ENCODE data around the gene PLD4. TPM values are rescaled to one million over a fixed set of nuclear protein-coding genes. Genes with fewer than 3 reads are reported as not detected.
A peak's percentile ranks its signal among the peaks of the same experiment; 100 is the strongest.

PLD4 gene
- polyA plus RNA-seq, 4 donors: 0.42 to 12.4 (median 1.4) TPM; not detected in 1

DNA sequence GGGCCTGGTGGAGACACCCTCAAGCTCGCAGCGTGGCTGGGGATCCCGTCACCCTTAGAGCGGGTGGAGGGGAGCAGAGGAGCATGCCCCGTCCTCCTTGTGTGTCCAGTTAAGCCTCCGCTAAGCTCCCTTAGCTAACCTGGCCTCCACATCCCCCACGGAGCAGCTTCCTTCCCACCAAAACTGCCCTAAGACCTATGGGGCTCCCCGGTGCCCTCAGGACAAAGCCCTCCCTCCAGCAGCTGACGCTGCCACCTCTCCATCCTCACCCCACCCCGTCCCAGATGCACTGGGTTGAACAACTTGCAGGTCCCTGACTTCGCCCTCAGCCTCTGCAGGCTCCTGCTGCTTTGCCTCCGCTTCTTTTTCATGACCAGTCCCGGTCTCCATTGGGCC lies 49.5 kb downstream of the PLD4 start:
- WGBS, 3 donors: 67 to 77% (median 70%) methylated on average over 13 of the region's 13 CpGs
- Histone ChIP-seq H3K4me3 (ENCODE audit: low read depth in 1 of 3, low read length in 3 of 3) (no peak overlapping the region), H3K9me3 (ENCODE audit: control insufficient read depth in 2 of 2, insufficient read depth in 1 of 2, low read depth in 1 of 2, low read length in 1 of 2) (no peaks in the 10 kb centered on the region), H3K27ac (ENCODE audit: low read depth in 1 of 3, low read length in 2 of 3) (peak overlapping the region in 1 of 3 donors; percentile 30), H3K27me3 (ENCODE audit: control insufficient read depth in 3 of 3, insufficient read depth in 3 of 3, low read length in 3 of 3) (peaks cover 0 to 26% (median 4%) of the 10 kb centered on the region in 3 donors), H3K36me3 (ENCODE audit: control insufficient read depth in 3 of 3, insufficient read depth in 2 of 3, low read depth in 1 of 3, low read length in 3 of 3) (no peaks in the 10 kb centered on the region), H3K4me1 (ENCODE audit: control insufficient read depth in 3 of 3, insufficient read depth in 2 of 3, low read depth in 1 of 3, low read length in 2 of 3) (peaks cover 1 to 53% (median 5%) of the 10 kb centered on the region in 3 donors)
- no peak for DNase-seq
- no peak for FAIRE-seq

DNA sequence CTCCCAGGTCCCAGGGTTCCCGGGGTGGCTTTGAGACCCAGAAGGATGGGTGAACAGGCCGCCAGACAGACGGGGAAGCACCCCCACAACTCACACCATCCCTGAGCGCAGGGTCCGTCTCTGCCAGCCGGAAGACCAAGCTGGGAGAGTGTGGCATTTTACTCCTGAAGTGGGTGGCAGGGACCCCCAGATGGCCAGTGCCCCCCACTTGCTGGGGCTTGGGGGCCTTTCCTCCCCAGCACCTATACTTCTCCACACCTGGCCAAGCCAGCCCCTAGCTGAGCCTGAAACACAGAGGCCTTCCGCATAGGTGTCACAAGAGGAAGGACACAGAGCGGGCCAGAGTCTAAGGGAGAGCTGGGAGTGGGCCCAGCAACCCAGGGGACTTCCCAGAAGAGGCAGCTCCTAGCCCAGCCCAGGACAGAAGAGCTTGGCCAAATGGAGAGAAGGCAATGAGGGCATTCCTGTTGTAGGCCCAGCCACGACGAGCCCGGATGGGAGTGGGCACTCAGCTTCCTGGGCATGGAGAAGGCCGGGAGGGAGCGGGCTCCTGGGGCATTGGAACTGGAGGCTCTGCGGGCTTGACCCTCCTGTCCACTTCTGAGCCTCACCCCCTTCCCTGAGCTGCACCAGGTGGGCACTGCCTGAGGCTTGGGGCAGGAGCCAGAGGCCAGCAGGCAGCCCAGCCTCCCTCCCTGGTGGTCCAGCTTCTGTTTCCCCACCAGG lies 50.1 kb downstream of the PLD4 start:
- H3K27ac ChIP-seq (ENCODE audit: low read depth in 1 of 3, low read length in 2 of 3): no peak overlapping the region
- WGBS, 3 donors: 91 to 93% (median 92%) methylated on average over 14 of the region's 14 CpGs
- no peaks in the 10 kb centered on the region for H3K36me3 ChIP-seq (ENCODE audit: control insufficient read depth in 3 of 3, insufficient read depth in 2 of 3, low read depth in 1 of 3, low read length in 3 of 3)
- peaks cover 0 to 27% (median 4%) of the 10 kb centered on the region in 3 donors for H3K27me3 ChIP-seq (ENCODE audit: control insufficient read depth in 3 of 3, insufficient read depth in 3 of 3, low read length in 3 of 3)
- H3K9me3 ChIP-seq (ENCODE audit: control insufficient read depth in 2 of 2, insufficient read depth in 1 of 2, low read depth in 1 of 2, low read length in 1 of 2): no peaks in the 10 kb centered on the region
- peaks cover 1 to 53% (median 5%) of the 10 kb centered on the region in 3 donors for H3K4me1 ChIP-seq (ENCODE audit: control insufficient read depth in 3 of 3, insufficient read depth in 2 of 3, low read depth in 1 of 3, low read length in 2 of 3)
- FAIRE-seq (no peak), DNase-seq (no peak)
- no peak overlapping the region for H3K4me3 ChIP-seq (ENCODE audit: low read depth in 1 of 3, low read length in 3 of 3)

DNA sequence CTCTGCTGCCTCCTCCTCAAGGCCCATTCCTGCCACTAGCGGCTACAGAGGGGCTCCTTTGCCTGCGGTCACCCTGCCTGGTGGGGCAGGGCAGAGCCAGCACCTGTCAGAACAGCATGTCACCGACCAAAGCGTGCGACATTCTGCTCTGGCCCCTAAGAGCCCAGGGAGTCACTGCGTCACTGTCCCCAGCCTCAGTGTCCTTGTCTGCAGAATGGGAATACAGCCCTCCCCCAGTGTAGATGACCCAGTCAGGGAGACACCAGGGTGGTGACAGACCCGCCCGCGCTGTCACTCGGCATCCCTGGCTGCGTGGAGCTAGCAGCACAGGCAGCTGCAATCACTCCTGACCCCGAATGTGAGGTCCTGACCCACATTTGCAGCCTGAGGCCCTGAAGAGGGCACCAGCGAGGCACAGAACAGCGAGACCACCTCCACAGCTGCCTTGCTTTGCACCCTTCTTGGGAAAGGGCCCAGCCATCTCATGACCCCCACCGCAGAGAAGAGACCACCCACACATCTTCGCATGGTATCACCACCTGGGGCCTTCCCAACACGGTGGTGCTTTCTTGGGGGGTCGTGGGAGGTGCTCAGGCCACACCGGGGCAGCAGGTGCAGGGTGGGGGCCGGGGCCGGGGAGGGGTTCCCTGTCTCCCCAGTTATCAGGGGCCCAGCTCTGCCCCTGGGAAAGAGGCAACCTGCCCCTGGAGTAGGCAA lies 51.0 kb downstream of the PLD4 start:
- H3K27me3 ChIP-seq (ENCODE audit: control insufficient read depth in 3 of 3, insufficient read depth in 3 of 3, low read length in 3 of 3): peaks cover 0 to 27% (median 4%) of the 10 kb centered on the region in 3 donors
- peaks cover 1 to 53% (median 5%) of the 10 kb centered on the region in 3 donors for H3K4me1 ChIP-seq (ENCODE audit: control insufficient read depth in 3 of 3, insufficient read depth in 2 of 3, low read depth in 1 of 3, low read length in 2 of 3)
- no peak overlapping the region for H3K4me3 ChIP-seq (ENCODE audit: low read depth in 1 of 3, low read length in 3 of 3)
- H3K27ac ChIP-seq (ENCODE audit: low read depth in 1 of 3, low read length in 2 of 3): no peak overlapping the region
- H3K36me3 ChIP-seq (ENCODE audit: control insufficient read depth in 3 of 3, insufficient read depth in 2 of 3, low read depth in 1 of 3, low read length in 3 of 3): no peaks in the 10 kb centered on the region
- FAIRE-seq: no peak
- DNase-seq: no peak
- no peaks in the 10 kb centered on the region for H3K9me3 ChIP-seq (ENCODE audit: control insufficient read depth in 2 of 2, insufficient read depth in 1 of 2, low read depth in 1 of 2, low read length in 1 of 2)
- 46 to 53% (median 47%) methylated on average over 21 of the region's 21 CpGs for WGBS, 3 donors

DNA sequence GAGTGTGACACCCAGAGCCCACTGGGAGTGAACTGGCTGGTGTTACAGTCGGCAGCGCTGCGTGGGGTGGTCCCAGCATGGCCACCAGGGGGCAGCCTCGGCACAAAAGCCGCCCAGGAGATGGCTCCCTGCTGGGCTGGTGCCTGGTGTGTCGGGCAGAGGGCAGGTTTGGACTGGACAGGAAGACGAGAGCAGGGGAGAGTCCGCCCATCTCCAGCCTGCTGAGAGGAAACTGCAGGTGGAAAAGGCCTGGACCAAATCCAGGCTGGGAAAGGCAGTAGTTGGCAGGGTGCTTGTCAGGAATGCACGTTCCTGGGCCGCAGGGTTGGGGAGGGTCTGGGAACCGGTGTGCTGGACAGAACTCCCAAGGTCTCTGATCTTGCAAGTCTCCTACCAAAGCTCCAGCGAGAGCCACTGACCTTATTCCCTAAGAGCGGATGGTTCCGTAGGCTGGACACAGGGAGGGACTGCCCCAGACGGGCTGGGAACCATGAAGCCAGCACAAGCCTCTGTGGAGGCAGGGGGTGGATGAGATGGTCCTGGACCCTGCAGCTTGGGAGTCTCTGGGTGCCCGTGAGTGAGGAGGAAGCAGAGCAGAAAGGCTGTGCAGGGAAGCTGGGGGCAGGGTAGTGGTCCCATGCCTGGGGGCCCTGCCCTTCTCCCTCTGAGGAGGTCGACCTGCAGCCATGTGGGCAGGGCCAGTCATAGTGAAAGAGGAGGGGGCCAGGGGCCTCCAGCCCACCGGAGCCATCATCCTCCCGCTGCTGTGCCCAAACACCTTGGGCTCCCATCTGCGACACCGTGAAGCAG lies 51.7 kb downstream of the PLD4 start:
- Histone ChIP-seq H3K36me3 (ENCODE audit: control insufficient read depth in 3 of 3, insufficient read depth in 2 of 3, low read depth in 1 of 3, low read length in 3 of 3) (no peaks in the 10 kb centered on the region), H3K9me3 (ENCODE audit: control insufficient read depth in 2 of 2, insufficient read depth in 1 of 2, low read depth in 1 of 2, low read length in 1 of 2) (no peaks in the 10 kb centered on the region), H3K4me3 (ENCODE audit: low read depth in 1 of 3, low read length in 3 of 3) (no peak overlapping the region), H3K27me3 (ENCODE audit: control insufficient read depth in 3 of 3, insufficient read depth in 3 of 3, low read length in 3 of 3) (peaks cover 0 to 27% (median 4%) of the 10 kb centered on the region in 3 donors), H3K27ac (ENCODE audit: low read depth in 1 of 3, low read length in 2 of 3) (no peak overlapping the region), H3K4me1 (ENCODE audit: control insufficient read depth in 3 of 3, insufficient read depth in 2 of 3, low read depth in 1 of 3, low read length in 2 of 3) (peaks cover 1 to 53% (median 5%) of the 10 kb centered on the region in 3 donors)
- FAIRE-seq: no peak
- 31 to 43% (median 31%) methylated on average over 20 to 21 of the region's 21 CpGs for WGBS, 3 donors
- DNase-seq: peak; percentile 82 to 87

DNA sequence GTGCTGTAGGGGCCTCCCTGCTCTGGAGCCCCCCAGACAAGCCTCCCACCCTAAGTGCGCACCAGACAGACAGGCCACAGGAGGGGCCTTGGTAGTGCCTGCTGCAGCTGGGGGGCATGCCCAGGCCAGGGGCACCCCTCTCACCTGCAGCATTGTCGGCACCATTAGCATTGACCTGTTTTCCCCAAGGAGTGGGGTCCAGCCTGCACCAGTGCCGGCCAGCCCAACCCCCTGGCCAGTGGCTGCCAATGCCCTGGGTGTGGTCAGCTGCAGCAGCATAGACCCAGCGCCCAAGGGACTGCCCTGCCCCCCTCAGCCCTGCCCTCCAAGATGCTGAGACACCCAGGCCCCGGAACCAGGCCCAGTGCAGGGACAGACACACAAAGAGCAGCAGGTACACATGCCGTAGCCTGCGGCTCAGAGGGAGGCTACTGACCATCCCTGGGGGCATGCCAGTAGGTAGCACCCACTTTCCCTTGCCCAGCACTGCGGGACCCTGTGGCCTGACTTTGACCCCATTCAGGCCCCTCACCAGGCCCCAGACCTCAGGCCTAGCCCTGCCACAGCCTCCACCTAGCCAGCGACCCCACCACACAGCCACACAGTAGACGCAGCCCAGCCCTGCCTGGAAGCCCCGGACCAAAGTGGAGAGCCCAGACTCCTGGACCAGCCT lies 52.5 kb downstream of the PLD4 start:
- Histone ChIP-seq H3K4me3 (ENCODE audit: low read depth in 1 of 3, low read length in 3 of 3) (peak overlapping the region in 2 of 3 donors; percentile 36 to 46), H3K27ac (ENCODE audit: low read depth in 1 of 3, low read length in 2 of 3) (no peak overlapping the region), H3K4me1 (ENCODE audit: control insufficient read depth in 3 of 3, insufficient read depth in 2 of 3, low read depth in 1 of 3, low read length in 2 of 3) (peaks cover 1 to 47% (median 5%) of the 10 kb centered on the region in 3 donors), H3K36me3 (ENCODE audit: control insufficient read depth in 3 of 3, insufficient read depth in 2 of 3, low read depth in 1 of 3, low read length in 3 of 3) (no peaks in the 10 kb centered on the region), H3K27me3 (ENCODE audit: control insufficient read depth in 3 of 3, insufficient read depth in 3 of 3, low read length in 3 of 3) (peaks cover 0 to 27% (median 4%) of the 10 kb centered on the region in 3 donors), H3K9me3 (ENCODE audit: control insufficient read depth in 2 of 2, insufficient read depth in 1 of 2, low read depth in 1 of 2, low read length in 1 of 2) (no peaks in the 10 kb centered on the region)
- FAIRE-seq (no peak), DNase-seq (no peak)
- WGBS, 3 donors: 21 to 55% (median 46%) methylated on average over 11 of the region's 11 CpGs

DNA sequence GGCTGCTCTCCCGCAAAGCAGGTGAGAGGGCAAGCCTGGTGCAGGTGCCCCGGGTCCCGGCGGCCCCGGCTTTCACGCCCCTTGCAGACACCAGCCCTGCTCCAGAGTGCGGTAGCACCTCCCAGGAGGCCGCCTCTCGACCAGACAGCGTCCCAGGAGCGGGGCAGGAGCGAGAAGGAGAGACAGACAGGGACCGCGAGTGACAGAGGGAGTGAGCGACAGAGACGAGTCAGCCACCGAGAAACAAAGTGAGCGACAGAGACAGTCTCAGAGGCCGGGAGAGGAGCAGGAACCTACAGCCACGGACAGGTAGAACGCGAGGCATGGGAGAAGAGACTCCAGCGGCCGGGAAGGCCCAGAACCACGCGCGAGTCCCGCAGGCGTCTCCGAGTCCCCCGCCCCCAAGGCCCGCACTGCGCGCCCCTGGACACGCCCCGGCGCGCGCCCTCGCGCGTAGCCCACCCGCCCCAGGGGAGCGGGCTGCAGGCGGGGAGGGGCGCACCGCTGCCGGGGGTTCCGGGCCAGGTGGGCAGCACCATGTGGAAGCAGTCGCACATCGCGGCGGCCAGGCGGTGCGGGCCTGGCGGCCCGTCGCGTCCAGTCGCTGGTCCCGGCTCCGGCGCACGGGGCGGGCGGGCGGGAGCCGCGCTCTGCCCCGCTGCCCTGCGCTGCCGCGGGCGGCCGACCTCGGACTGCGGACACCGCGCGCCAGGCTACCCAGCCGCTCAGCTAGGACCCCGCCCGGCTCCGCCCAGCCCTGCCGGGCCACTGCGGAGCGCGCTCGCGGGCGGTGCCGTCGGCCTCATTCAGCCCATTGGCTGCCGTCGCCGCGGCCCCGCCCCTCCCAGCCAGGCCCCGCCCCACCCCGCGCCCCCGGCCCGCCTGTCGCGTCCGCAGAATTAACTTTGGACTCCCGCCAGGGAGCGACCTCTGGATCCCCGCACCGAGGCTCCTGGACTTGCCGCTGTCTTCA lies 53.3 kb downstream of the PLD4 start, which contains the start of gene AHNAK2:
Gene AHNAK2 (minus strand): TSS at position 694 of the 973 bp plus-strand sequence. CDS start 137 bp downstream, at position 557.
- 3 to 7% (median 3%) methylated on average over 41 to 111 of the region's 111 CpGs for WGBS, 3 donors
- H3K27me3 ChIP-seq (ENCODE audit: control insufficient read depth in 3 of 3, insufficient read depth in 3 of 3, low read length in 3 of 3): peaks cover 0 to 25% (median 4%) of the 10 kb centered on the region in 3 donors
- FAIRE-seq: no peak
- peaks cover 0 to 39% (median 1%) of the 10 kb centered on the region in 3 donors for H3K4me1 ChIP-seq (ENCODE audit: control insufficient read depth in 3 of 3, insufficient read depth in 2 of 3, low read depth in 1 of 3, low read length in 2 of 3)
- H3K9me3 ChIP-seq (ENCODE audit: control insufficient read depth in 2 of 2, insufficient read depth in 1 of 2, low read depth in 1 of 2, low read length in 1 of 2): no peaks in the 10 kb centered on the region
- peak within 1 kb of the TSS in 2 of 3 donors; percentile 36 to 46 for H3K4me3 ChIP-seq (ENCODE audit: low read depth in 1 of 3, low read length in 3 of 3)
- no peak within 1 kb of the TSS for H3K27ac ChIP-seq (ENCODE audit: low read depth in 1 of 3, low read length in 2 of 3)
- no peaks in the 10 kb centered on the region for H3K36me3 ChIP-seq (ENCODE audit: control insufficient read depth in 3 of 3, insufficient read depth in 2 of 3, low read depth in 1 of 3, low read length in 3 of 3)
- peak; percentile 60 to 86 for DNase-seq

Measured in small intestine (tissue), 7 donors.